Measurements from ENCODE around the gene GRIK4. TPM values are rescaled to one million over a fixed set of nuclear protein-coding genes. Genes with fewer than 3 reads are reported as not detected.

GRIK4 gene
- total RNA-seq, 1 experiment from 2014 or later = not detected

DNA sequence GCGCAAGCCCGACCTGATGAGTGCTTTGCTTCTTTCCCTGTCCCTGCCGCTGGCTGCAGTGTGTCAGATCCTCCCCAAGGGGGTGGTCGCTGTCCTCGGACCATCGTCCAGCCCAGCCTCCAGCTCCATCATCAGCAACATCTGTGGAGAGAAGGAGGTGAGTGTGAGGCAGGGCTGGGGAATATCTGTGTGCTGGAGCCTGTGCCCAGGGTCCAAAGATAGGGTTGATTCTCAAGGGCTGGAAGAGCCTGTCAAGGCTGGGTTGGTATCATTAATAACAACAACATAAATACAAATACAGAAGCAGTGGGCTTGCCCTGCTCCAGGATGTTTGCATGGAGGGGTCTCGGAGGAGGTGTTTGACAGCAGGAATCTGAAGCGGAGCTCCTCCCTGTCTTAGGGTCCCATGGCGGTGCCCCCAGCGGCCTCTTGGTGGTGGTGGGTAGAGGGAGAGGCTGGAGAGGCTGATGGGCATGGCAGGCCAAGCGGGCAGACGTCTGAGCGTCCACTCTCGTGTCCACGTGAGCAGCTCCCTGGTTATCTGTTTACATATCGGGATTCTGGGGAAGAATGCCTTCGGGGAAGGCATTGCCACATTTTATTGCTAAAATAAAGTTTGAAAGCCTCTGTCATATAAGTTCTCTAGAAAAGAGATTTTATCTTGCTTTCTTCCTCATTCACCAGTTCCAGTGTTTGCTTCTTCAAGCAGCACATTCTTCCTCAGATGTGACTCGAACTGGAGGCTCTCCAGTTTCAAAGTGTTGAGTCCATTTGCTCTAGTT is 304.0 kb downstream of the GRIK4 start:
- no TSS peak for BruUV-seq (replicated peaks)
- Histone ChIP-seq H3K79me2 (ENCODE audit: low read depth) (no peaks in the 10 kb centered on the region), H2AFZ (no peak overlapping the region), H3K9me3 (ENCODE audit: insufficient read depth, low read depth) (no peaks in the 10 kb centered on the region), H3K27ac (no peak overlapping the region), H3K4me1 (replicated peaks; ENCODE audit: insufficient read depth) (no peaks in the 10 kb centered on the region), H3K4me2 (no peak overlapping the region), H3K36me3 (ENCODE audit: low read depth) (no peaks in the 10 kb centered on the region), H3F3A (ENCODE audit: insufficient read depth, low read depth) (no peaks in the 10 kb centered on the region), H3K9me2 (ENCODE audit: insufficient read depth) (no peaks in the 10 kb centered on the region), H3K4me3 (no peak overlapping the region), H3K27me3 (ENCODE audit: insufficient read depth, low read depth) (peaks cover 33% of the 10 kb centered on the region), H4K20me1 (ENCODE audit: insufficient read depth) (no peaks in the 10 kb centered on the region)
- intact Hi-C loops (cut with micrococcal nuclease; ENCODE audit: unreplicated experiment) = no loop called here
- TF ChIP-seq, protein P1, sequence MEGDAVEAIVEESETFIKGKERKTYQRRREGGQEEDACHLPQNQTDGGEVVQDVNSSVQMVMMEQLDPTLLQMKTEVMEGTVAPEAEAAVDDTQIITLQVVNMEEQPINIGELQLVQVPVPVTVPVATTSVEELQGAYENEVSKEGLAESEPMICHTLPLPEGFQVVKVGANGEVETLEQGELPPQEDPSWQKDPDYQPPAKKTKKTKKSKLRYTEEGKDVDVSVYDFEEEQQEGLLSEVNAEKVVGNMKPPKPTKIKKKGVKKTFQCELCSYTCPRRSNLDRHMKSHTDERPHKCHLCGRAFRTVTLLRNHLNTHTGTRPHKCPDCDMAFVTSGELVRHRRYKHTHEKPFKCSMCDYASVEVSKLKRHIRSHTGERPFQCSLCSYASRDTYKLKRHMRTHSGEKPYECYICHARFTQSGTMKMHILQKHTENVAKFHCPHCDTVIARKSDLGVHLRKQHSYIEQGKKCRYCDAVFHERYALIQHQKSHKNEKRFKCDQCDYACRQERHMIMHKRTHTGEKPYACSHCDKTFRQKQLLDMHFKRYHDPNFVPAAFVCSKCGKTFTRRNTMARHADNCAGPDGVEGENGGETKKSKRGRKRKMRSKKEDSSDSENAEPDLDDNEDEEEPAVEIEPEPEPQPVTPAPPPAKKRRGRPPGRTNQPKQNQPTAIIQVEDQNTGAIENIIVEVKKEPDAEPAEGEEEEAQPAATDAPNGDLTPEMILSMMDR (conservative IDR thresholded peaks at IDR 0.05) = no peak
- TF ChIP-seq EZH2 (IDR thresholded peaks at IDR 0.05; ENCODE audit: low read depth) = no peak
- DNase-seq = peak in 1 of 2 experiments; percentile 60
- POLR2A ChIA-PET (ENCODE audit: unreplicated experiment) = no interaction called here
- CTCF ChIA-PET = no interaction called here

DNA sequence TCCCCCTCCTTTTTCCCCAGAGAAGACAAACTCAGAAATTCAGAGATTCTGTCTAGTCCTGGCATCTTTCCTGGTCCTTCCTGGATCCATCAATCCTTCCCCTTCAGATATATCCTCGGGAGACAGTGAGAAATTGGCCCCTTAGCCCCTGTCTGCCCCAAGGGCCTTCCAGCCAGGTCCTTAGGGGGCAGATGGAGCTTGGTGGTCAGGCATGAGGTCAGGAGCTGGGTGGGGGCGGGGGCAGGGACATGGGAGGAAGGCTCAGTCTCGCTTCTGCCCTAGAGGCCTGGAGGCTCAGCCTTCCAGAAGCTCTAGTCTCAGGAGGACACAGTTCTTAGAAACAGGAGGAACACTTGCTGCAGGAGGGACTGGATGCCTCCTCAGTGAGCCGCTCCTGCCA is 304.6 kb downstream of the GRIK4 start:
- H3K27ac ChIP-seq = no peak overlapping the region
- H2AFZ ChIP-seq = no peak overlapping the region
- CTCF ChIA-PET = no interaction called here
- H4K20me1 ChIP-seq (ENCODE audit: insufficient read depth) = no peaks in the 10 kb centered on the region
- no peak for DNase-seq
- H3K9me3 ChIP-seq (ENCODE audit: insufficient read depth, low read depth) = no peaks in the 10 kb centered on the region
- no peaks in the 10 kb centered on the region for H3K9me2 ChIP-seq (ENCODE audit: insufficient read depth)
- no peaks in the 10 kb centered on the region for H3K79me2 ChIP-seq (ENCODE audit: low read depth)
- H3K27me3 ChIP-seq (ENCODE audit: insufficient read depth, low read depth) = peaks cover 39% of the 10 kb centered on the region
- TF ChIP-seq, protein P1 (conservative IDR thresholded peaks at IDR 0.05) = no peak
- H3K36me3 ChIP-seq (ENCODE audit: low read depth) = no peaks in the 10 kb centered on the region
- no peaks in the 10 kb centered on the region for H3K4me1 ChIP-seq (replicated peaks; ENCODE audit: insufficient read depth)
- POLR2A ChIA-PET (ENCODE audit: unreplicated experiment) = no interaction called here
- intact Hi-C loops (cut with micrococcal nuclease; ENCODE audit: unreplicated experiment) = no loop called here
- no peak overlapping the region for H3K4me3 ChIP-seq
- H3F3A ChIP-seq (ENCODE audit: insufficient read depth, low read depth) = no peaks in the 10 kb centered on the region
- BruUV-seq (replicated peaks) = no TSS peak
- no peak overlapping the region for H3K4me2 ChIP-seq

DNA sequence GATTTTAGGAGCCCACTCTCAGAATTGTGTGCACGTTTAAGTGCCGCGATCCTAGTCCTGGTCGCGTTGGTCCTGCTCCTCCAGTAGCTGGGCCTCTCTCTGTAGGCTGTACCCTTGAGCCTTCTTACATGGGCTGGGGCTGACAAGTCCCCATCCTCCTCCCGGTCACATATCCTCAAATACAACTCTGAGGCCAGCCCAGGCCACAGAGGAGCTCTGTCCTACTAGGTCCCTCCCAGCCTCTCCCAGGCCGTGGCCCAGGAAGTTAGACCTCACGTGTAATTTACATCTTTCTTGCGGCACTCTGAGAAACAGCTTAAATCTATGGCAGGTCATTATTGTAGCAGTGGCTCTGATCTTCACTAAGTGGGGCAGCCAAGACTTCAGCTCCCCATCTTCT is 305.2 kb downstream of the GRIK4 start:
- peaks cover 45% of the 10 kb centered on the region for H3K27me3 ChIP-seq (ENCODE audit: insufficient read depth, low read depth)
- BruUV-seq (replicated peaks) = no TSS peak
- H4K20me1 ChIP-seq (ENCODE audit: insufficient read depth) = no peaks in the 10 kb centered on the region
- H3K9me3 ChIP-seq (ENCODE audit: insufficient read depth, low read depth) = no peaks in the 10 kb centered on the region
- no peak overlapping the region for H3K4me2 ChIP-seq
- TF ChIP-seq EZH2 (IDR thresholded peaks at IDR 0.05; ENCODE audit: low read depth) = no peak
- TF ChIP-seq, protein P1 (conservative IDR thresholded peaks at IDR 0.05) = no peak
- no peaks in the 10 kb centered on the region for H3K9me2 ChIP-seq (ENCODE audit: insufficient read depth)
- H3K79me2 ChIP-seq (ENCODE audit: low read depth) = no peaks in the 10 kb centered on the region
- no peak overlapping the region for H3K27ac ChIP-seq
- ChIA-PET CTCF (no interaction called here), POLR2A (ENCODE audit: unreplicated experiment) (no interaction called here)
- H2AFZ ChIP-seq = no peak overlapping the region
- intact Hi-C loops (cut with micrococcal nuclease; ENCODE audit: unreplicated experiment) = no loop called here
- no peaks in the 10 kb centered on the region for H3K36me3 ChIP-seq (ENCODE audit: low read depth)
- no peaks in the 10 kb centered on the region for H3F3A ChIP-seq (ENCODE audit: insufficient read depth, low read depth)
- no peaks in the 10 kb centered on the region for H3K4me1 ChIP-seq (replicated peaks; ENCODE audit: insufficient read depth)
- DNase-seq = no peak
- no peak overlapping the region for H3K4me3 ChIP-seq
